NCI-H1694 (cell line): Measurements from ENCODE around the gene CALHM1.

Source experiments
- DNase-seq: peaks from one replicate; lab custom pipeline; 2025; lab: John Stamatoyannopoulos, UW

Gene CALHM1

DNA sequence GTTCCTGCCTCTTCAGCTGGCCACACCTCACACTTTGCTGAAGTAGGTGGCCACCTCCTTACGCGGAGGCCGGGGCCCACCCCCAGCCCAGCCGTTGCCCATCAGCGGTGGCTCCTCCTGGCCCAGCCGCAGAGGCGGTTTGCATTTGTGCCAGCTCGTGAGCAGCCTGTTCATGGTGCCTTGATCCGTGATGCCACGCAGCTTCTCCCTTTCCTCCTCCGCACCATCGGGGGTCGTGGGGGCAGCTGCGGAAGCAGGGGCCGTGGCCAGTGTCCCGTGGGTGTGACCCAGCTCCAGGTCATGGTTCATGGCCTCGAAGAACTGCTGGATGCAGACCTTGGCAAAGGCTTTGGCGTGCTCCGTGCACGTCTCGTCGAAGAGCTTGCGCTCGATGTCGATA is 3.5 kb downstream of the CALHM1 start:
- DNase-seq = no peak

GRCh38 chr10:103454026-103454425 is 4.7 kb downstream of the CALHM1 start:
- DNase-seq = no peak

GRCh38 chr10:103452506-103453230 is 6.0 kb downstream of the CALHM1 start:
- DNase-seq = no peak

DNA sequence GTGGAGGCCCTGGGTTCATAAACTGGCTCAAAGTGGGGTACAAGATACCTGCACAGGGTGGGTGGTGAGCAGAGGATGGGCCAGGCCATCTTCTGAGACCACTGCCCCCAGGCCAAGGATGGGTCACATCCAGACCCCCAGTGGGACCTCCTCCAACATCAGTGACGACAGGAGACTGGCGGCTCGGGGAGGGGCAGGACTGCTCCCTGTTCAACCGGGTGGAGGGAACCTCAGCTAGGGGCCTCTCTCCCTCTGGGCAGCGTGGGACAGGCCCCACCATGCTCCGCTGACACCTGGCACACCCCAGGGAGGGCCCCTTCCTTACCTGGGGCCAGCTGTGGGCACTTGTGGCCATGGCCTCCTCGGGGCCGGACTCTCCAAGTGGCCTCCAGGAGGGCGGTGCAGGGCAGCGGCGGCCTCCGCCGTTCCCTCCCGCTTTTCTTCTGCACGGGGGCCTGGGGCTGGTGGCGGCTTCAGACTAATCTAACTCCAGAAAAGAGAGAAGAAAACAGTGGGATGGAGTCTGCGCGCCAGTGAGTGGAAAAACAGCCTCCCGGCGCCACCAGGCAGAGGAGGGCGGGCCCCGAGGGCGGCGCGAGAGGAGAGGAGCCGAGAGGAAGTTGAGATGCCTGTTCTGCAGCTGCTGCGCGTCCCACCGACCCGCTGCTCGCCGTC is 6.7 kb downstream of the CALHM1 start, which contains the start of gene CALHM2:
Gene CALHM2, minus strand, starts transcription at position 540 of the 675 bp plus-strand sequence. CDS start 2,429 bp downstream, outside the sequence.
- DNase-seq = no peak

DNA sequence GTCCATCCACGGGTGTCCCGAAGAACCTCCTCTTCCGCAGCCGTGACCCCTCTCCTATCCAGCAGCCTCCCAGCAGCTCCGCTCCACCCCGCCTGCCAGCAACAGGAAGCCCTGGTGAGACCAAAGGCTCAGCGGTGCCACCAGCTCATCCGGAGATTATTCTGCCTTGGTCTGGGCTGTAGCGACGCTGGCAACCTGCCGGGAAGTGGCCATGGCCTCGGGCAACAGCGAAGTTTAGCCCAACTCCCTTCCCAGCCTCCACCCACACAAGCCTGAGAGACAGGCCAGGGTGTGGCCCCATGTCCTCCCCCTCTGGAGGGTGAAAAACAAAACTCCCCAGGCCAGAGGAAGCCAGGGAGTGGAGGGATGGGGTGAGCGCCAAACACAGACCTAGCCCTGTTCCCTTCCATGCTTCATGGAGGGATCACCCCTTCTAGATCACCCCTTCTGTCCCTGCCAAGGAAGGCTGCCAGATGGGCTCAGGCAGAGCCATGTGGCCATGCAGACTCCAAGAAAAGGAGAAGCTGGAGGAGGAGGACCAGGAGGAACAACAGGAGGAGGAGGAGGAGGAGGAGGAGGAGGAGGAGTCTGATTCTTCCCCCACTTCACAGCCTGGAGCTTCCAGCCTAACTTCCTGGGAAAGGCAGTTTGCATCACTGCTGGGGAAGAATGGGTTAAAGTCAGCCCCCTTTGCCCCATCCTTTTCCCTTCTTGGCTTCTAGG is 7.4 kb downstream of the CALHM1 start:
- DNase-seq = no peak

GRCh38 chr10:103450201-103450695 is 8.5 kb downstream of the CALHM1 start:
- DNase-seq = no peak

GRCh38 chr10:103449208-103450144 is 9.2 kb downstream of the CALHM1 start:
- no peak for DNase-seq

GRCh38 chr10:103448746-103449145 is 10.0 kb downstream of the CALHM1 start:
- DNase-seq = no peak

DNA sequence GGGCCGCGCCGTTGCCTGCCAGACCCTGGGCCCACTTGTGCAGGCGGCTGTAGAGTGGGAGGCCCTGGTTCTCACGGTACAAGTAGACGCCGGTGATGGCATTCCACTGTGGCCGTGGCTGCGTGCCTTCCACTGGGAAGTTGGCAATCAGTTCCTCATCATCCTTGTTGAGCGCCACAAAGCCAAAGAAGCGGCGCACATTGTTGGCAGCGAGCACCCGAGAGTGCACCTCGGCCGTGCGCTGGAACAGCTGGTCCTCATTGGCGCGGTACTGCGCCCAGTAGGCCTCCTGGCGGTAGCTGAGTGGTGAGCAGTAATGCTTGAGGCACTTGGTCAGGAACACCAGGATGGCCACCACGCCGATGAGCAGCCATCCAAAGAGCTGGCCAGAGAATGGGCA is 11.5 kb downstream of the CALHM1 start:
- DNase-seq = no peak

DNA sequence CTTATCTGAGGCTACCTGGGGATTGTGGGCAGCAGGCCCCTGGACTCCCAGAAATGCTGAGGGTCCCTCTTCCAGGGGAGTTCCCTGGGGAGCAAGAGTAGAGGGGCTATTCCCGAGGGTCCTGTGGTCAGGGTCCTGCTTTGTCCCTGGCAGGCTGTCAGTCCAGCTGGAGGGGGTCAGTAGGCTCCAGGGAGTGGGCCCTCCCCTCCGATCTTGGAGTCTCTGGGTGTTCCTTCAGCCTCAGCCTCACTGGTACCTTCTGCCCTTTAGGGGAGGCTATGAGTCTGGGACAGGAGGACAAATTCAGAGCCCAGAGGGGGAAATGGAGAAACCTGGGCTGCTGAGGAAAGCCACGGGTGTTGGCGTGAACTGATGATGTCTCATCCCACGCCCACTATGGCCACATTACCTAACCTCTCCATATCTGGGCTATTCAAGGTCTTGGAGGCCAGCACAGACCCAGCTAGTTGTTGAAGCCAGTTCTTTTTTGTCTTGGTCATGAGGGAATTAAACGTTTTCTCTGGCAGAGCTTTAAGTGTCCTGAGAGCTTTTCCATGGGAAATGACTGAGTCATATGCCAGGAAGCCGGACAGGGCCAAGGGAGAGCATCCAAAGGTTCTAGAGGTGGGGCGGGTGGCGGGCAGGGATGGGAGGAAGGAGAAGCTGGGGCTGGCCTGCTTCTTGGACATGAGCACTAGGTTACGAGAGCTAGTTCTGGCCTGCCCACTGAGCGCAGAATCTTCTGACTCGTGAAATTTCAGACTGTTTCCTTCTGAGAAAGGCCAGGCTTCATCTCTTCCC is 12.7 kb downstream of the CALHM1 start:
- DNase-seq = no peak

- no peak for DNase-seq
These were observed 13.3 kb downstream of the CALHM1 start for GRCh38 chr10:103445366-103445765.

GRCh38 chr10:103444478-103444877 is 14.2 kb downstream of the CALHM1 start:
- no peak for DNase-seq

DNA sequence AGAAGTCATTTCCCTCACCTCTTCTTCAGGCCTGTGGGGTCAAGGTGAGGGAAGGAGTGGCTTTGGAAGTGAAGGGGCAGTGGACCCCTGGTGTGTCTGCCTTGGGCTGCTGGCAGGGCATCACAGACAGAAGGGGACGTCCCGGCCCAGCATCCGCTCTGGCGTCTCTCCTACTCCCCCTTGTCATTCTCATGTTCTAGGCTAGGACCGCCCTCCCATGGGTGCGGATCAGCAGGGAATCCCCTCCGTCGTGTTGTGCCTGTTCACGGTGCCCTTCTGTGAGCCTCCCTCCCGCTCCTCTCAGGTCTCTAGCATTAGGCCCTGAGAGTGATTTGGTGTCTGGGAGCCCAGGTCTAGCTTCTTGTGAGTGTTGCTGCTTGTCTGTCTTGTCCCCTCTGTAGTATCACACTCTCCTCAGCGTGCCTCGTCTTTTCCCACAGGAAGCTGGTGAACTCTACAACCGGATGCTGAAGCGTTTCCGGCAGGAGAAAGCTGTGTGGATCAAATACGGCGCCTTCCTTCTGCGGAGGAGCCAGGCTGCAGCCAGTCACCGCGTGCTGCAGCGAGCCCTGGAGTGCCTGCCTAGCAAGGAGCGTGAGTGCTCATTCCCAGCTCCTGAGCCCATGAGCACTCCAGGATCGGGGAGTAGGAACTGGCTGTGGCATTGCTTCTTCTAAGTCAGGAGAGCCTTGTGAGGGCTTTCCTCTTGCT is 15.1 kb downstream of the CALHM1 start:
- DNase-seq = no peak

GRCh38 chr10:103442031-103442461 is 16.7 kb downstream of the CALHM1 start:
- no peak for DNase-seq

DNA sequence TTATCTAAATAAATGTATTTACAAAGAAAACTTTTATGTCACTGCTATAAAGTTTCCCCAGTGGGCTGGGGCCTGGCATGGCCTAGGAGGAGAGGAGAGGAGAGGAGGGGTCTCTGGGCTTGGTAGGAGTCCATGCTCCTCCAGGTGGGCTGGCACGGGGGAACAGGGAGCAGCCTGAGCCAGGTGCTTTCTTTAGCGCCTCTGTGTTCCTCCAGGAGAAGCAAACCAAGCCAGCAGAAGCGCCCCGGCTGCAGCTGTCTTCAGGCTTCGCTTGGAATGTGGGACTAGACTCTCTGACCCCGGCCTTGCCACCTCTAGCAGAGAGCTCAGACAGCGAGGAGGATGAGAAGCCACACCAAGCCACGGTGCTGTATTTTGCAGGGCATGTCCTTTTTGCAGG is 17.1 kb downstream of the CALHM1 start:
- DNase-seq = no peak

DNA sequence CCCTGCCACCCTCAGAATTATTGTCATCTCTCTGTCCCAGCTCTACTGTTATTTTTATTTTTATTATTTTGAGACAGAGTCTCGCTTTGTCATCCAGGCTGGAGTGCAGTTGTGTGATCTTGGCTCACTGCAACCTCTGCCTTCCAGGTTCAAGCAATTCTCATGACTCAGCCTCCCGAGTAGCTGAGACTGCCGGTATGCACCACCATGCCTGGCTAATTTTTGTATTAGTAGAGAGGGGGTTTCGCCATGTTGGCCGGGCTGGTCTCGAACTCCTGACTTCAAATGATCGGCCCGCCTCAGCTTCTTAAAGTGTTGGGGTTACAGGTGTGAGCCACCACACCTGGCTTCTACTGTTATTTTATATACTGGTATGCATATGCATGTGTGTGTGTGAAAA is 17.5 kb downstream of the CALHM1 start:
- DNase-seq = no peak

- no peak for DNase-seq
These were observed 18.3 kb downstream of the CALHM1 start for GRCh38 chr10:103440416-103440815.

- no peak for DNase-seq
These were observed 18.9 kb downstream of the CALHM1 start for GRCh38 chr10:103439776-103440175.

DNA sequence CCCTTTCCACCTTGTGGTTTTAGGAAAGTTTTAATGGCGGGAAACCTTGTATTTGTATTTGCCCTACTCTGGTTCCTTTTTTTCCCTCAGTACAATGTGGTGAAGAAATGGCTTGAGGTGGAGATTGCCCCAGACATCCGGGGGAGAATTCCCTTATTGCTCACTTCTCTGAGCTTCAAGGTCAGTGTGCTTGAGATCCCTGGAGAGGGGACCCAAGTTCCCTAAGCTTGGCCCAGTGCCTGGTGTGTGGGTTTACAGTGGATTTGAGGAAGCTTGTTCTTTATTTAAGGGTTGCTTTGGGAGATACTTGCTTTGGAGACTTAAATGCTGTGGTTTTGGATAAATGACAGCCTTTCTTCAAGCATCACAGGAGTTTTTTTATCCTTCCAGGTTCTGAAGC is 24.8 kb downstream of the CALHM1 start:
- DNase-seq = no peak

- no peak for DNase-seq
These were observed 26.8 kb downstream of the CALHM1 start for GRCh38 chr10:103431902-103432301.
